ENCODE measurements around the gene HS3ST5.

HS3ST5 gene

DNA sequence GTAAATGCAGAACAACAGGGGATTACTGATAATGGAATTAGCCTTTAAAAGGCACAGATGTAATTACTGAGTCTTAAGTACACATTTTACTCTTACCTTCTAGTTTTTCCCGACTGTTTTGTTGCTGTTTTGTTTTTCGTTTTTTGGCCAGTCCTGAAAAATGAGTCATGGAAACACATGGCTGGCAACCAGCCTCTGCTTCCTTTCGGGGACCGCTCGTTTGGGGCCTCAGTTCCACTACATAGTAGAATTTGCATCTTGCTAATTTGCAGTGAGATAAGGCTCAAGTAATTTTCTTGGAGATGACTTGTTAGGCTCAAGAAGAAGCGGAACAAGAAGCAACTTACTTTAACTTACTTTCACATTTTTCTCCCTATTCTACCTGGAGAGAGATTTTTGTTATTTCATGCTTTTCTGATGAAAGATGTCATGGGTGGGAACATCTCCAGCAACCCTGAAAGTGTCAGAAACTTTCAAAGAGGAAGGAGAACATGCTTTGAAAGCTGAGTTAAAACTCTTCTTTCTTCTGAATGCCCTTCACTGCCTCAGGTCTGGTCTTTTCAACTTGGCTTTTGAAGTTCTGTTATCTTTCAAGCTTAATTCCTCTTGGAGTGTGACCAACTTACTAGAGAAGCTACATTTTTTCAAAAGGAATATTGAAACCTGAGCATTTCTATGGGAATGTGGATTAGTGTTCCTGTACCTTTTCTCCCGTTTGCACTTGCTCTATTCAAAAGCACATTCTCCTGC lies 300.4 kb downstream of the HS3ST5 start:
- no peak overlapping the region for H3K4me3 ChIP-seq (ENCODE audit: low read depth in 1 of 2, low read length in 1 of 2)
- no peaks in the 10 kb centered on the region for H3K9me3 ChIP-seq
- H3K36me3 ChIP-seq = no peaks in the 10 kb centered on the region
- no peaks in the 10 kb centered on the region for H3K4me1 ChIP-seq (ENCODE audit: control insufficient read depth in 1 of 2, insufficient read depth in 1 of 2, low read depth in 1 of 2, low read length in 1 of 2)
- no peaks in the 10 kb centered on the region for H3K27me3 ChIP-seq
- no peak for TF ChIP-seq CTCF (IDR thresholded peaks at IDR 0.05)
- no peak overlapping the region for H3K27ac ChIP-seq

DNA sequence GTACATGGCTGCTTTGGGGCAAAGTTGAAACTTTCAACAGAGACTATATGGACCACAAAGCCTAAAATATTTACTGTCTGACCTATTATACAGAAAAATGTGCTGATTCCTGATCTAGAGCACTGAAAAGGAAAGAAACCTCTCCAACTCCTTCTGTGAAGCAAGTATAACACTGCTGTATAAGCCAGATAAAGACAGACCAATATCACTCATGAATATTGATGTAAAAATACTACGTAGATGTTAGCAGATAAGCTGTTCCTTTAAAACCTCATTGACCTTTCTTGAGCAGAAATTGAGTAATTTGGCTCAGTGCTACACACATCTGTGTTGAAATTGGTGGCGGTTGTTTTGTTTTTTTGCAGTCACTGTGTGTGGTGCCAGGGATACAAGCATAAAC lies 302.0 kb downstream of the HS3ST5 start:
- Histone ChIP-seq H3K4me1 (ENCODE audit: control insufficient read depth in 1 of 2, insufficient read depth in 1 of 2, low read depth in 1 of 2, low read length in 1 of 2) (no peaks in the 10 kb centered on the region), H3K9me3 (no peaks in the 10 kb centered on the region), H3K4me3 (ENCODE audit: low read depth in 1 of 2, low read length in 1 of 2) (no peak overlapping the region), H3K27me3 (no peaks in the 10 kb centered on the region), H3K27ac (no peak overlapping the region), H3K36me3 (no peaks in the 10 kb centered on the region)
- no peak for TF ChIP-seq CTCF (IDR thresholded peaks at IDR 0.05)

- H3K36me3 ChIP-seq = no peaks in the 10 kb centered on the region
- no peak overlapping the region for H3K4me3 ChIP-seq (ENCODE audit: low read depth in 1 of 2, low read length in 1 of 2)
- no peak for TF ChIP-seq CTCF (IDR thresholded peaks at IDR 0.05)
- H3K4me1 ChIP-seq (ENCODE audit: control insufficient read depth in 1 of 2, insufficient read depth in 1 of 2, low read depth in 1 of 2, low read length in 1 of 2) = no peaks in the 10 kb centered on the region
- H3K9me3 ChIP-seq = no peaks in the 10 kb centered on the region
- H3K27ac ChIP-seq = no peak overlapping the region
- H3K27me3 ChIP-seq = no peaks in the 10 kb centered on the region
Observed at GRCh38 chr6:114039841-114040240, 303.0 kb downstream of the HS3ST5 start.

DNA sequence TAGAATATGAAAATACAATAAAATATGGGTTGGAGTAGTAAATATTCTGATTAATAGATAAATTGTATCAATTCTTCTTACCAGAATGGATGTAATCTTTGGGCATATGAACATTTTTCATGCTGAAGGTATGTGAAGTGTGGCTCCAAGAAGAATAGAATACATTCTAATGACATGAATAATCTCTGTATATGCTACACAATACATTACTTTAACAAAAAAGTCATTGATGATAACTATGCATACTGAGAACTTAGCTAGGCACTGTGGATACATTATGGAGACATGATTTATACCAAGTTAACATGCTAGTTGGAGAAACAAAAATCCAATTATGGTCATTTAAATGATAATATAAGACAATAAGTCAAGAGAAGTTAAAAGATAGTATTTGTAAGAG lies 309.2 kb downstream of the HS3ST5 start:
- Histone ChIP-seq H3K4me3 (ENCODE audit: low read depth in 1 of 2, low read length in 1 of 2) (no peak overlapping the region), H3K27me3 (no peaks in the 10 kb centered on the region), H3K4me1 (ENCODE audit: control insufficient read depth in 1 of 2, insufficient read depth in 1 of 2, low read depth in 1 of 2, low read length in 1 of 2) (no peaks in the 10 kb centered on the region), H3K9me3 (no peaks in the 10 kb centered on the region), H3K36me3 (no peaks in the 10 kb centered on the region), H3K27ac (no peak overlapping the region)
- TF ChIP-seq CTCF (IDR thresholded peaks at IDR 0.05) = no peak

DNA sequence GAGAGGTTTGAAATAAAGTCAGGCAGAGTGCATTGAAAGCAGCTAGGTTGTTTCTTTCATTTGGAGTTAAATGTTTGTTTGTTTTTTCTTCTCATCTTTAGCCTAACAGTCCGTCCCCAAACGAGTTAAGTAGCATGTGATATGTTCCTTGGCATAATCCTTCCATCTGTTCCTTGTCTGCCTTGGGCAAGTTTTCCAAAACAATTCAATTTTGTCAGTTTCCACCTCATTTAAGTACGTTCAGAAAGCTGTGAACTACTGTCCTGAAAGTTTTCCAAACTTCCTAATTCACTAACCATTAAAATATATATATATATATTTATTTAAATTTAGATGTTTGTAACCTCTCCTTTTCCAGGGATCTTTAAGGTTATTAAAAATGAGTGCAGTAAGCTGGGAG lies 310.1 kb downstream of the HS3ST5 start:
- H3K27me3 ChIP-seq = no peaks in the 10 kb centered on the region
- TF ChIP-seq CTCF (IDR thresholded peaks at IDR 0.05) = no peak
- H3K4me3 ChIP-seq (ENCODE audit: low read depth in 1 of 2, low read length in 1 of 2) = no peak overlapping the region
- no peaks in the 10 kb centered on the region for H3K4me1 ChIP-seq (ENCODE audit: control insufficient read depth in 1 of 2, insufficient read depth in 1 of 2, low read depth in 1 of 2, low read length in 1 of 2)
- no peaks in the 10 kb centered on the region for H3K36me3 ChIP-seq
- no peaks in the 10 kb centered on the region for H3K9me3 ChIP-seq
- no peak overlapping the region for H3K27ac ChIP-seq
